Astrocyte of the spinal cord (primary cell): ENCODE results near the gene MET.

Experiments
- DNase-seq: peaks from one replicate; pipeline ENCODE4 v3.0.0; 2011; ENCODE audit warnings: low read depth, low spot score
- H3K4me3 ChIP-seq: 2 replicates; pipeline ENCODE4 v1.5.1; 2011; ENCODE audit warnings: low read depth, mild to moderate bottlenecking, low read length, moderate library complexity
- CTCF ChIP-seq: IDR thresholded peaks from 2 replicates; pipeline ENCODE4 v1.5.1; 2012; ENCODE audit warnings: low read depth, mild to moderate bottlenecking, low read length, inconsistent platforms
- in situ Hi-C: cut with HindIII; loops from 2 replicates; pipeline ENCODE4 v1.10.0; 2017; ENCODE audit warnings: low sequenced_read_pairs

Gene MET

DNA sequence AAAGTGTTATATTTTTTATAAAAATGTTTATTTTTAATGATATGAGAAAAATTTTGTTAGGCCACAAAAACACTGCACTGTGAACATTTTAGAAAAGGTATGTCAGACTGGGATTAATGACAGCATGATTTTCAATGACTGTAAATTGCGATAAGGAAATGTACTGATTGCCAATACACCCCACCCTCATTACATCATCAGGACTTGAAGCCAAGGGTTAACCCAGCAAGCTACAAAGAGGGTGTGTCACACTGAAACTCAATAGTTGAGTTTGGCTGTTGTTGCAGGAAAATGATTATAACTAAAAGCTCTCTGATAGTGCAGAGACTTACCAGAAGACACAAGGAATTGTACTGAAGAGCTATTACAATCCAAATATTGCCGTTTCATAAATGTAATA is 125.6 kb downstream of the MET start:
- H3K4me3 ChIP-seq = no peak overlapping the region
- TF ChIP-seq CTCF = no peak
- in situ Hi-C loops = no loop called here
- DNase-seq = peak; percentile 25

- no peak for DNase-seq
- in situ Hi-C loops = no loop called here
- H3K4me3 ChIP-seq = no peak overlapping the region
- TF ChIP-seq CTCF = no peak
These were observed 126.2 kb downstream of the MET start for GRCh38 chr7:116798232-116798631.

DNA sequence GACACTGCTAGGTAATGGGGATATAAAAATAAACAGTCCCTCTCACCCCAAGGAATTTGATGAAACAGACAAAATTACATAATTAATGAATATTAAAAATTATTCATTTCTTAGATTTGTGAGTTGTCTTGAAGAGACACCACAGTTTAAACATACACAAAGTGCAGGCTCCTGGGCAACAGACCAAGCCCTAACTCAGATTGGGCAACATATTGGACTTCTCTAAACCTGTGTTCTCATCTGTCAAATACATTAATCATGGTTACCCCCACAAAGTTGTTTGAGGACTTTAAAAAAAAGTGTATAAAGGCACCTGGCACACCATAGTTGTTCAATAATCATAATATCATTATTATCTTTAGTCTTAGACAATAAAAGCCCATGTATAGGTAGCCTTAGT is 127.9 kb downstream of the MET start:
- no peak for DNase-seq
- in situ Hi-C loops = no loop called here
- TF ChIP-seq CTCF = no peak
- H3K4me3 ChIP-seq = no peak overlapping the region

DNA sequence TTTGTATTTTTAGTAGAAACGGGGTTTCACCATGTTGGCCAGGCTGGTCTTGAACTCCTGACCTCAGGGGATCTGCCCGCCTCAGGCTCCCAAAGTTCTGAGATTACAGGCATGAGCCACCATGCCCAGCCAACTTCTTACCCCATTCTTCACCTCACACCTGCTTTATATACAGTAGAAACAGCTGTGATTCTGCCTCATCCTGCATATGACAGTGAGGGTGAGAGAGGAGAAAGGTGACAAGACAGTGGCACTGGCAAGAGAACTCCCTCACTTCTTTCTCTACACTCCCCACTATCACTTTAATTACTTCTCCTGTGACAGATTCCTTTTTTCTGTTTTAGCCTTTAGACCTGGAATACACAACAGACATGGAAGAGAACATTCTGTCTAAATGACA is 128.6 kb downstream of the MET start:
- no peak for DNase-seq
- in situ Hi-C loops = no loop called here
- TF ChIP-seq CTCF = no peak
- no peak overlapping the region for H3K4me3 ChIP-seq

DNA sequence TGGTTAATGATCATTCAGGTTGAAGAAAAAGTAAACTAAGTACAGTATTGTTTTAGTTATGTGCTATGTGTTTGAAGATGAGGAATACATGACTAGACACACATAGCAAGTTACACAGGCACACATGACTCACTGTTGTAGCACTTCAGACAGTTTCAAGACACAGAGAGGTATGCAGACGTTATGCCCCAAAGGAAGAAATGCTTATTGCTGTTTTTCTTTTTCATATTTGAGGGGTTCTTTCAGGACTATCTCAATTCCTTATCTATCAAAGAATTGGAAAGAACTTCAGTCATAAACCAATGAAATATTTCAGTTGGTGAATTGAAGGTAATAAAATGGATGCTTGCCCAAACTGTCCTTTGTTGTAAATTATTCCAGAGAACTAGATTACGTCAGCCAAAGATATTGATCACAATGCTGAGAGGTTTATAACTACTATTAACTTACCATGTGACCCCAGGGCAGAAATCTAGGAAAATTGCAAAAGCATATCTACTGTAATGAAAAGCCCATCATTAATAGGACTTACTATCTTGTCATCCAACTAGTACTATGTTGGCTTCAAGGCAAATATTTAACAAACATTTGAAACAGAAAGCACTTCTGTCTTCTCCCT is 129.2 kb downstream of the MET start:
- TF ChIP-seq CTCF = no peak
- H3K4me3 ChIP-seq = no peak overlapping the region
- in situ Hi-C loops = no loop called here
- DNase-seq = peak; percentile 70

DNA sequence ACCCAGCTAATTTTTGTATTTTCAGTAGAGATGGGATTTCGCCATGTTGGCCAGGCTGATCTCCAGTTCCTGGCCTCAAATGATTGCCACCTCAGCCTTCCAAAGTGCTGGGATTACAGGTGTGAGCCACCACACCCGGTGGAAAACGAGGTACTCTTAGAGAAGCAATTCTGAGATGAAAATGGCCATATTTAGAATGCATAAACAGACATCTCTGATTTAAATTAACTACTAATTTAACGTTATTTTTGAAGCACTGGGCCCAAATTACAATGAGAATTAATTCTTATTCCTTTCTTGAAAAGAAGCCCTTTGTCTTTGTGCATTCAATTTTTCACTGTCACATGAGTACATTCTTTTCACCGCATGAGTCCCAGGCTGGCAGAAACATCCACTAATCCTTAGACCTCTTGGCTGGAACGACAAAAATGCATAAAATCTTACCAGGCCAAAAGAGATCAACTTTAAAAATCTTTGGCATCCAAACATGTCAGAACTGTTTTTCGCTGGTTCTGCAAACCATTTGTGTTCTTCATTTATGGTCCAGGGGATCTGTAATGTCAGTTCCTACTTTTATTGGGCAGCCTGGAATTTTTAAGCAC is 130.2 kb downstream of the MET start:
- TF ChIP-seq CTCF = no peak
- in situ Hi-C loops = no loop called here
- DNase-seq = peak; percentile 47
- no peak overlapping the region for H3K4me3 ChIP-seq
